GM13977 (cell line): ENCODE measurements around the gene RAB11FIP3.

Experiments
- DNase-seq: peaks from one replicate; pipeline ENCODE4 v3.0.0; 2012; ENCODE audit warnings: low spot score
- in situ Hi-C: fragments of 300-500 bp; cut with MboI; formaldehyde crosslinking; loops from one replicate; pipeline ENCODE4 v1.12.0; 2022; ENCODE audit warnings: low sequenced_read_pairs, low pct_unique_long_range_greater_than_20kb, mixed read lengths, inconsistent platforms; ENCODE audit not compliant: unreplicated experiment
- TF ChIP-seq, protein P1 (sequence below): IDR thresholded peaks from 2 replicates; pipeline ENCODE4 v1.5.1; 2012; ENCODE audit warnings: mild to moderate bottlenecking, control low read depth; ENCODE audit not compliant: insufficient read depth; ENCODE audit errors: extremely low read depth, missing control alignments

The RAB11FIP3 gene

DNA sequence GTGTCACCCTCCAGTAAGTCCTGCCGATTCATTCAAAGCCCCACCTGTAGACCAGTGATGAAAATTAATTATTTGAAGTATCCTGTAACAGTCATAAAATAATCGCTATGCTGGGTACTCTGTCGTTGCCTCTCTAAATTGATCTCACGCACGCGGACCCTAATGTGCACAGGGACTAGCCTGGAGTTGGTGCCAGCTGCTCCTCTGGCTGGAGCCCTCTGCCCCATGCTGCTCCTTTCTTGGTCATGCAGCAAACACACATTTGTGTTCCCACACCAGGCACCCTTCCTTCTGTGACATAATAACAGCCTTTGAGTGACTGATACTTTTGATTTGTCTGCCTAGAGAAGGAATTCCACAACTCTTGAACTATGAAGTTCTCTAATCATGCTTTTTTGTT lies 16.0 kb downstream of the RAB11FIP3 start:
- no peak for DNase-seq
- in situ Hi-C loops = no loop called here
- TF ChIP-seq, protein P1, sequence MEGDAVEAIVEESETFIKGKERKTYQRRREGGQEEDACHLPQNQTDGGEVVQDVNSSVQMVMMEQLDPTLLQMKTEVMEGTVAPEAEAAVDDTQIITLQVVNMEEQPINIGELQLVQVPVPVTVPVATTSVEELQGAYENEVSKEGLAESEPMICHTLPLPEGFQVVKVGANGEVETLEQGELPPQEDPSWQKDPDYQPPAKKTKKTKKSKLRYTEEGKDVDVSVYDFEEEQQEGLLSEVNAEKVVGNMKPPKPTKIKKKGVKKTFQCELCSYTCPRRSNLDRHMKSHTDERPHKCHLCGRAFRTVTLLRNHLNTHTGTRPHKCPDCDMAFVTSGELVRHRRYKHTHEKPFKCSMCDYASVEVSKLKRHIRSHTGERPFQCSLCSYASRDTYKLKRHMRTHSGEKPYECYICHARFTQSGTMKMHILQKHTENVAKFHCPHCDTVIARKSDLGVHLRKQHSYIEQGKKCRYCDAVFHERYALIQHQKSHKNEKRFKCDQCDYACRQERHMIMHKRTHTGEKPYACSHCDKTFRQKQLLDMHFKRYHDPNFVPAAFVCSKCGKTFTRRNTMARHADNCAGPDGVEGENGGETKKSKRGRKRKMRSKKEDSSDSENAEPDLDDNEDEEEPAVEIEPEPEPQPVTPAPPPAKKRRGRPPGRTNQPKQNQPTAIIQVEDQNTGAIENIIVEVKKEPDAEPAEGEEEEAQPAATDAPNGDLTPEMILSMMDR = no peak

DNA sequence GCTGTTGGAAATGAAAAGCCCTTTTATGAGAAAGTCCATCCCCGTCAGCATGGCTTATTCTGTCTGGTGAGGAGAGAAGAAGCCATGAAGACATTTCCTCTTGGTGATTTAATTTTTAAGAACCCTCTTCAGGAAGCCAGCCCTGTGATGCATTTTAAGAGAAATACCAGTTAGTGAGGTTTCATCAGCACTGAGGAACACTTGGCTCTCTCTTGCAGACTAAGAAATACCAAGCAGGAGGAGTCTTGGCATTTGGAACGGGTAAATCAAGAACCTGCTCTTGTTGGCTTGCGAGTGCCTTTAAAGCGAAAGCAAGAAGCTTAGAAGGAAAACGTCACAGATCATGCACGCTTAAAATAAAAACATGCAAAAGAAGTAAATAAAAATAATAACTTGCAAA lies 17.5 kb downstream of the RAB11FIP3 start:
- TF ChIP-seq, protein P1 = no peak
- DNase-seq = no peak
- in situ Hi-C loops = no loop called here

- no peak for DNase-seq
These were observed 18.6 kb downstream of the RAB11FIP3 start for GRCh38 chr16:444027-444426.

DNA sequence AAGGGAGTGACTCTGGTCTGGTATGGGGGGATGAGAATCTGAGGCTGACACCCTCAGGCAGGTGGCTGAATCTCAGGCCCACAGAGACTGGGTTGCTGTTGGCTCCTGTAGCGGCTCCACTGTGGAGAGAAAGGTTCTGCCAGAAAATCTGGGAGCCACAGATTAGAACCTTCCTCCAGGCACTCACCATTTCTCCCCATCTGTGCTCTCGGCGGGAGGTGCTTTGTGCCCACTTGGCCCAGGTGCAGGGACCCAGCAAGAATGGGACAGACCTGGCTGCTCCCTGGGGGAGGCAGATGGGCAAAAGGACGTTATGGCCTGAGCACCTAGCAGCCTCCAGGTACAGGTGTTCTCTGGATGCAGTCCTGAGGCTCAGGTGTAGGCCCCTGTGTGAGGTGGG lies 20.1 kb downstream of the RAB11FIP3 start:
- in situ Hi-C loops = no loop called here
- TF ChIP-seq, protein P1 = no peak
- no peak for DNase-seq

More at GRCh38 chr16:444027-444426, 18.6 kb downstream of the RAB11FIP3 start:
- in situ Hi-C loops = no loop called here
- TF ChIP-seq, protein P1 = no peak

DNA sequence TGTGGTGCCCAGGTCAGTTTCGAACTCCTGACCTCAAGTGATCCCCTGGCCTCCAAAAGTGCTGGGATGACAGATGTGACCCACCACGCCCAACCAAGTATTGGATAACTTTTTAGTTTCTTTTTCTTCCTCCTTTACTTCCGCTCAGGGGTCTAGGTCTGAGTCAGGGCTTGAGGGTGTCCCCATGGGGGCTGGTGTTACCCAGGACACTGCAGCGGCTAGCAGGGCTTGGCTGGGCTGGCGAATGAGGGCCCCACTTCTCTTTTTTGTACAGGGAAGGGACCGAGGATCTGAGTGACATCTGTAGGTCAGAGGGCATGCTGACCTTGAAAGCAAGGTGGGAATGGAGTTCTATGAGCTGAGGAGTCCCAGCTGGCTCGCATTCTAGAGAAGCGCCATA lies 24.9 kb downstream of the RAB11FIP3 start:
- TF ChIP-seq, protein P1 = no peak
- in situ Hi-C loops = no loop called here
- no peak for DNase-seq

DNA sequence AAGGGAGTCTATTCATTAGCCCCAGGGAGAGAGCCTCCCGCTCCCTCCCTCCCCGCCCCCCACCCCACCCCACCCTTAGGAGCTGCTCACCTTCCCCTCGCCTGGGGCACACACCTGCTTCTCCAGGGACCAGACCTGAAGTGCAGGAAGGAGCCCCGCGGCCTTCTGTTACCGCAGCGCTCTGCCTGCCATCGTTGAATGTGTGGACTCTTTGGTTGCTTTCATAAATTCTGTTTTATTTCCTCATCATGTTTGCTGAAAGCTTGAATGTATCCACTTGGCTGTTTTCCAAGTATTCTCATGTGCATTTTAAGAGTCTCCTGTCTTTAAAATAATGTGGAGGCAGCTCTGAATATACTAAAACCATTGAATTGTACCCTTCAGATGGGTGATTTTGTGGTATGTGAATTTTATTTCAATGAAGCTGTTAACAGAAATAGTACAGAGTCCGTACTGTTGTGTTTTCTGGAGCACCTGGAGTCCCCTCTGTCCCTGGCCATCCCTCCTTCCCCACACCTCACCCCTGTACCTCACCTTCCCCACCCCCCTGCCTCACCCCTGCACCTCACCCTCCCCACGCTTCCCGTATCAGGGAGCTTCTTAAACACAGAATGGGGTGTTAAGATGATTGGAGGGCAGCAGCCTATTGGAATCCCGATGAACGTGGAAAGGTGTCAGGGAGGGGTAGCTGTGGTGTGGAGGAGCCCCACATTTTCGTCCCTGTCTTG lies 25.5 kb downstream of the RAB11FIP3 start:
- in situ Hi-C loops = no loop called here
- DNase-seq = no peak
- TF ChIP-seq, protein P1 = no peak
